GM12865 (cell line): ENCODE data around the gene PYGL.

Experiments used
- DNase-seq: peaks from one replicate; pipeline ENCODE4 v3.0.0; 2010; ENCODE audit warnings: low read depth
- H3K4me3 ChIP-seq: 2 replicates; pipeline ENCODE4 v1.5.1; 2011; ENCODE audit warnings: mild to moderate bottlenecking, low read depth, low read length, control low read depth
- CTCF ChIP-seq: IDR thresholded peaks from 2 replicates; pipeline ENCODE4 v1.5.1; 2011; ENCODE audit warnings: low read length, control low read depth, low read depth, inconsistent platforms; ENCODE audit not compliant: insufficient read depth; ENCODE audit errors: missing control alignments

Gene PYGL

GRCh38 chr14:50943943-50944646, at the start of gene PYGL:
Gene PYGL (minus strand): TSS chr14:50944483. CDS start chr14:50944403, 80 bp downstream.
- DNase-seq = peak; percentile 70
- TF ChIP-seq CTCF = no peak
- H3K4me3 ChIP-seq = peak within 1 kb of the TSS; percentile 60

GRCh38 chr14:50985859-50986331, 41.6 kb upstream of the PYGL start:
- no peak for DNase-seq
- TF ChIP-seq CTCF = no peak
- no peak overlapping the region for H3K4me3 ChIP-seq

- H3K4me3 ChIP-seq = peak overlapping the region; percentile 16; the same call in 1 of the 2 replicates
- TF ChIP-seq CTCF = no peak
- no peak for DNase-seq
Observed at GRCh38 chr14:50985124-50985858, 41.0 kb upstream of the PYGL start.

GRCh38 chr14:50984036-50984710, 39.9 kb upstream of the PYGL start:
- no peak overlapping the region for H3K4me3 ChIP-seq
- no peak for TF ChIP-seq CTCF
- DNase-seq = no peak

GRCh38 chr14:50979941-50980850, 35.9 kb upstream of the PYGL start:
- H3K4me3 ChIP-seq = no peak overlapping the region
- no peak for TF ChIP-seq CTCF
- DNase-seq = no peak

GRCh38 chr14:50978888-50979287, 34.6 kb upstream of the PYGL start:
- no peak for TF ChIP-seq CTCF
- H3K4me3 ChIP-seq = no peak overlapping the region
- peak; percentile 78 for DNase-seq
